SIG-M5 treated with dmso at 0.1 percent for 504 hours (cell line): ENCODE data around the gene DNASE1L1.
"Not testable (repeated sequence)": the region's sequence is repeated elsewhere in the genome, so short reads cannot be mapped to it uniquely, and the experiment has no call there.

ENCODE experiments used
- DNase-seq: peaks from one replicate; lab custom pipeline; 2025; ENCODE audit not compliant: unreplicated experiment; lab: John Stamatoyannopoulos, UW

Gene DNASE1L1

GRCh38 chrX:154408659-154409221, 314 bp downstream of the DNASE1L1 start:
- no peak for DNase-seq

- DNase-seq: no peak
Observed at GRCh38 chrX:154404625-154405192, 4.3 kb downstream of the DNASE1L1 start.

DNA sequence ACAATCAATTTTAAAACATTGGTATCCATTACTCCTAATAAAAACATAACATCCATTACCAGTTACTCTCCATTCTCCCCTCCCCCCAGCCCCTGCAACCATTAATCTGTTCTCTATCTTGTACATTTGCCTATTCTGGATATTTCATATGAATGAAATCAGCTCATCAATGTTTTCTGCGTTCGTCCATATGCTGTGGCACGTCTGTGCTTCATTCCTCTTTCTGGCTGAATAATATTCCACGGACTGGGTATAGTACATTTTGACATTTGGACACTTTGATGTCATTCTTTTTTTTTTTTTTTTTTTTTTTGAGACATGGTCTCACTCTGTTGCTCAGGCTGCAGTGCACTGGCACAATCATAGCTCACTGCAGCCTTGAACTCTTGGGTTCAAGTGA, 5.2 kb downstream of the DNASE1L1 start:
- no peak for DNase-seq

- no peak for DNase-seq
Observed at GRCh38 chrX:154403192-154403591, 5.9 kb downstream of the DNASE1L1 start.

- DNase-seq: no peak
Observed at GRCh38 chrX:154402622-154403127, 6.4 kb downstream of the DNASE1L1 start.

GRCh38 chrX:154401918-154402621, 7.0 kb downstream of the DNASE1L1 start:
- DNase-seq: peak; percentile 13

DNA sequence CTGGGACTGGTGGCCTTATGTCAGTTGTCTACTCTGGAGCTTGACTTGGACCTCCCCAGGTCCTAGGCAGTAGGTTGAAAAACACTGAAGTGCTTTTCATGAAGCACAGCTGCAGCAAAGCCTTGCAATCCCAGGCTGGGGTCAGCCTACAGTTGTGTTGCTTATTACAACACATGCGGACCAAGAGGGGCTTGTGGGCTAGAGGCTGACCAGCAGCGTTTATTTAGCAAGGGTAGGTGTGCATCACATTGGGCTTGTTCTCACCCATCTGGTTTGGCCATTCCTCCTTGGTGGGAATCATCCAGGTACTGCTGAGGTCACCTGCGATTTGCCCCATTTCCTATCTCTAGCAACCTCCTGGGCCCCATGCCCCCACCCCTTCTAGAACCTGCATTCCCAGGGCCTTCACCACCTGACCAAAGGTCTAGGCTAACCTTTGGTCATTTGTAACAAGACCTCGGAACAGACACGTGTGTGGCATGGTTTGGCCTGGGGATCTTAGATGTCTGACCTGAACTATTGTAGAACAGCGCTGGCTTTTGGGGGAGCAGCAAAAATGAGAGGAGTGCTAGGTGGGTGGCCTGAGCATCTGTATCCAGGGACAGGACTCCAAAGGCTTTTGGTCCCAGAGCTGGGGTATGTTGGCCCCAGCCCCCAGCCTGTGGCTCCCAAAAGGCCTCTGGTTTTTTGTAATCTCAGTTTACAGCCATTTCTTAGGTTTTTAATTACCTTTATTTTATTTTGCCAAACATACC, 7.8 kb downstream of the DNASE1L1 start:
- no peak for DNase-seq

DNA sequence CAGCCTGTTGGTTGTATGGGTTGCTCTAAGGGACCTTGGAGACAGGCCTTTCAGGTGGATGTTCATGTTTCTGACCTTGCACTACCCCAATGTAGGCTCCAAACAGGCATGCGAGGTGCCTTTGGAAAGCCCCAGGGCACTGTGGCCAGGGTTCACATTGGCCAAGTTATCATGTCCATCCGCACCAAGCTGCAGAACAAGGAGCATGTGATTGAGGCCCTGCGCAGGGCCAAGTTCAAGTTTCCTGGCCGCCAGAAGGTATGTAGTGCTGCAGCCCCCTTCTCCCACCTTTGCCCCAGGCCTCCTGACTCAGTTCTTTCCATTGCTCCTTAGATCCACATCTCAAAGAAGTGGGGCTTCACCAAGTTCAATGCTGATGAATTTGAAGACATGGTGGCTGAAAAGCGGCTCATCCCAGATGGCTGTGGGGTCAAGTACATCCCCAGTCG, 8.7 kb downstream of the DNASE1L1 start:
- not testable (repeated sequence) for DNase-seq

DNA sequence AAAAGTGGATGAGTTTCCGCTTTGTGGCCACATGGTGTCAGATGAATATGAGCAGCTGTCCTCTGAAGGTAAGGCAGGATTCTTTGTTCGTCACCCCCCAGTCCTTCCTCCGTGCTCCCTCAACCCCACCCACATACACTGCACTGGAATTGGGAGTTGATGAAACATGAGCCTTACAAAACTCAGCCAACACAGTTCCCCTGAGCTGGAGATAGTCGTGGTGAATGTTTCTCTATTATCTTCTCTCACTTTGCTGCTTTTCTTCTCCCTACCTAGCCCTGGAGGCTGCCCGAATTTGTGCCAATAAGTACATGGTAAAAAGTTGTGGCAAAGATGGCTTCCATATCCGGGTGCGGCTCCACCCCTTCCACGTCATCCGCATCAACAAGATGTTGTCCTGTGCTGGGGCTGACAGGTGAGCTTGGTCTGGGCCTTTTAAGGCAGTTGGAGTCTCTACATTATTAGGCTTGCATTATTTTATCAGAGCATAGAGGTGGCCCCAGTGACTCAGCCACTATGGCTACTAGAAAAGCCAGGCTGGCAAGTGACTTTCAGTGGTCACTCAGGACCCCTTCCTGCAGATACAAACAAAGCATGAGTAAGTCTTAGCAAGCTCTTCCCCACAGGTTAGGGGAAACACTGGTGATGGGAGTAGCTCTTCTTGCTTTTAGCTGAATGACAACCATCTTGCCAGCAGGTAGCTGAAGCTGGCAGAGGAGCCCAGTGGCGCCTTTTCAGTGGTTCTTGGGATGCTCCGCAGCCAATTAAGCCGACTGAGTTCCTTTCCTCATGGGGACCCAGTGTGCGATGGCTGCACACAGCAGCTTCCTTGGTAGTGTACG, 9.3 kb downstream of the DNASE1L1 start:
- no peak for DNase-seq

GRCh38 chrX:154398668-154399526, 10.2 kb downstream of the DNASE1L1 start:
- peak; percentile 73 for DNase-seq

DNA sequence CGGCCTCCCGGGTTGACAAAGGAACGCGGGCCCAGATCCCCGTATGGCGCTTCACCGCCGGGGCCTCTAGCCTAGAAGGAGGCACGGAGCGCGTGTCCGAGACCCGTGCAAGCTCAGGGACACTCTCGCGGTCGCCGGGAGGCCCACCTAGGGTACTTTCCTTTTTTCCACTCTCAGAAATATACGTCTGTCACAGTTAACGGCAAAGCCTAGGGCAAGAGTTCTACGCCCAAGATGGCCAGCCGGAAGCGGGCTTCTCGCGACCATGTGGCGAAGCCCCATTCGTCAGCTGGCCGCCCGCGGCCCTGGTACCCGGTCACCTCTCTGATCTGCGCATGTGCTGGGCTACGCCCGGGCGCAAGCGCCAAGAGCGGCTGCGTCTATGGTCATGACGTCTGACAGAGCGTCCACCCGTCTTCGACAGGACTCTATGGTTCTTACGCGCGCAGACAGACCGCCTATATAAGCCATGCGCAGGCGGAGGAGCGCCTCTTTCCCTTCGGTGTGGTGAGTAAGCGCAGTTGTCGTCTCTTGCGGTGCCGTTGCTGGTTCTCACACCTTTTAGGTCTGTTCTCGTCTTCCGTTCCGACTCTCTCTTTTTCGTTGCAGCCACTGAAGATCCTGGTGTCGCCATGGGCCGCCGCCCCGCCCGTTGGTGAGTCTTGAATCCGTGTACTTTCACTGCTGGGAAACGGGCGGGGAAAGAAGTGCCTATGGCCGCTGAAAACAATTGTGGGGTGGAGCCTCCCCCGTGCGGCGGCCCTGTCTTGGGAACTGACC, 11.0 kb downstream of the DNASE1L1 start, which contains the start of gene RPL10:
RPL10 (plus strand) TSS at position 490 of the 780 bp plus-strand sequence; CDS start at position 633, 143 bp downstream.
- peak; percentile 96 for DNase-seq

DNA sequence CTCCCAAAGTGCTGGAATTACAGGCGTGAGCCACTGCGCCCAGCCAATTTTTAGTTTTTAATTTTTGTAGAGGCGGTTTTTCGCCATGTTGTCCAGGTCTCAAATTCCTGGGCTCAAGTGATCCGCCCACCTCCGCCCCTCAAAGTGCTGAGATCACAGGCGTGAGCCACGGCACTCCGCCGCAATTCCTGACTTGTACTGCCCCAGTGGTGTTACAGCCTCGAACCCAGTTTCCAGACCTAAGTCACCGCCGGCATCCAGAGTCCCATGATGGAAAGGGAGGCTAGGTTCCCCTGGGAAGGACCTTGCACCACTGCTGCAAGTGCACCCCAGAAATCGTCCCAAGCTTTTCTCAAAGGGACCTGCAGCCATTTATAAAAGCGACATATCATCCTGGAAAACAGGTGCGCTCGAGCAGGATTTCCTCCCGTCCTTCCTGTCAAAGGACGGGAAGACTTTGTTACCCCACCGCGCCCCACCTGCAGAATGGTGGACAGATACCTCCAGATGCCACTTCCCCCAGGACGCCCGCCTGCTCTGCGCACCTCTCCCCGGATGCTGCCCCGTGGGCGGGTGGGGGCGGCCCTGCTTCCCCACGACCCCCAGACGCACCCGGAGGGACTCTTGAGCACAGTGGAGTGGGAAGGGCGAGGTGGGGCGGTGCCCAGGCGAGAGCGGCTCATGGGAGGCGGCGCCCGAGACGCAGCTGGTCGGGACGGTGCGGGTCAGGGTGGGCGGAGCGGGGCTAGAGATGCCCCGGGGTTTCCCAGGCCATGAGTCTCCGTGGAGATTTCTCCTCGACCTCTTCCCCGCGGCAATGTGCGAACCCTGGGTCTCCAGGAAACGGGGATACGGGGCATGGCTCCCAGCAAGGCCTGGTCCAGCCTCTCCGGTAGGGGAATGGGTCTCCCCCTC, 11.8 kb downstream of the DNASE1L1 start:
- DNase-seq: peak; percentile 48

DNA sequence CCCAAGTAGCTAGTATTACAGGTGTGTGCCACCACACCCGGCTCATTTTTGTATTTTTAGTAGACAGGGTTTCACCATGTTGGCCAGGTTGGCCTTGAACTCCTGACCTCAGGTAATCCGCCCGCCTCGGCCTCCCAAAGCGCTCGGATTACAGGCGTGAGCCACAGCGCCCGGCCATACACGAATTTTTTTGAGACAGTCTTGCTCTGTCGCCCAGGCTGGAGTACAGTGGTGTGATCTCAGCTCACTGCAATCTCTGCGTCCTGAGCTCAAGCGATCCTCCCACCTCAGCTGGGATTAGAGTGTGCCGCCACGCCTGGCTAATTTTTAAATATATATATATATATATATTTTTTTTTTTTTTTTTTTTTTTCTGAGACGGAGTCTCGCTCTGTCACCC, 12.7 kb downstream of the DNASE1L1 start:
- DNase-seq: not testable (repeated sequence)

GRCh38 chrX:154389812-154390747, 19.0 kb downstream of the DNASE1L1 start:
- DNase-seq: not testable (repeated sequence)

DNA sequence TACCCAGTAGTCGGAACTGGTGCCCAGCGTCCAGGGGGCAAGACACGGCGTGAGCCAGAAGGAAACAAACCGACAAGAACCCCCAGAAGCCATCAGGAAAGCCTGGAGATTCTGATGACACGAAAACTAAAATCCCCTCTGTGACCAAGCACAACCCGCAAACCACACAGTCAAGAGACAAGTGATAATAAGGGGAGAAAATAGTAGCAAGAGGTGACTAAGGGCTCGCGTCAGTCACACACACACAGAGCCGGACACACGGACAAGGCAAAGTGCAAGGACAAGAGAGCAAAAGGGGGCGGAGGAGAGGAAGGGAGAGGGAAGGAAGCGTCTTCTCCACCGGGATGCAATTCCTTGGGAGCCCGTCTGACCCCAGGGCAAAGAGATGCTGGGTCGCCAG, 20.4 kb downstream of the DNASE1L1 start:
- not testable (repeated sequence) for DNase-seq

- DNase-seq: not testable (repeated sequence)
Observed at GRCh38 chrX:154388094-154388493, 21.0 kb downstream of the DNASE1L1 start.
